Liver (tissue), 3 donors: ENCODE measurements around the gene RELL1.

Experiments
- ATF3 ChIP-seq: IDR thresholded peaks from 2 replicates; pipeline ENCODE4 v1.6.1; 2016; ENCODE audit warnings: antibody characterized with exemption
- CTCF ChIP-seq: fragments of 150-350 bp; IDR thresholded peaks from 2 replicates; pipeline ENCODE4 v1.5.1; 2017; ENCODE audit warnings: improper control_type of control experiment, low read depth, low read length; ENCODE audit not compliant: missing input control
- MAX ChIP-seq: IDR thresholded peaks from 2 replicates; pipeline ENCODE4 v1.6.1; 2016; ENCODE audit warnings: antibody characterized with exemption
- YY1 ChIP-seq: IDR thresholded peaks from 2 replicates; pipeline ENCODE4 v1.6.1; 2016; ENCODE audit warnings: antibody characterized with exemption, mild to moderate bottlenecking
- donor health status: healthy.
- donor health status: healthy.

GRCh38 chr4:37562592-37562991 is 123.6 kb downstream of the RELL1 start:
- TF ChIP-seq ATF3: no peak
- no peak for TF ChIP-seq YY1
- TF ChIP-seq CTCF: no peak
- no peak for TF ChIP-seq MAX
